Cardiac septum (tissue), 1 donor: Measurements from ENCODE around the gene ARPC5L. TPM values are rescaled to one million over a fixed set of nuclear protein-coding genes. Genes with fewer than 3 reads are reported as not detected.
"Not testable (repeated sequence)": the region's sequence is repeated elsewhere in the genome, so short reads cannot be mapped to it uniquely, and the experiment has no call there.

Source experiments
- DNase-seq: peaks from one replicate; pipeline ENCODE4 v3.0.0-alpha.2; 2020; ENCODE audit warnings: low spot score
- intact Hi-C: fragments of 100-400 bp; cut with DNase I; formaldehyde crosslinking; loops from one replicate; pipeline ENCODE4 v1.14.0; 2022
- long read RNA-seq: library from polyadenylated mRNA; unstranded; transcript quantifications from one replicate; pipeline ENCODE4 v2.0.0, GENCODE V29; 2021
- total RNA-seq: library from RNA; stranded (reverse); fragmentation: NEBNext Ultra II Directional; extraction: Animal tissue kit (Norgen Biotek cat#: 25700); gene quantifications from one replicate; pipeline ENCODE4 v1.2.1, GENCODE V29; 2021
- donor health status: DM: no; HTN: no; CAD: no.

Gene ARPC5L
- 53.8 TPM for total RNA-seq
- long read RNA-seq, transcript ARPC5L-201 (4 exons, 1,325 nt), result major isoform, 141 of 148 reads
- long read RNA-seq, partial matches to known transcripts, result 6 of 148 reads
- long read RNA-seq, other reads (novel, unspliced or antisense), result 1 of 148 reads

GRCh38 chr9:124861342-124862229 lies at the start of gene ARPC5L, which contains the start of gene RPL35:
Gene ARPC5L (plus strand): TSS chr9:124862130. CDS start chr9:124869291, 7,161 bp downstream.
Gene RPL35 (minus strand): TSS chr9:124861957. CDS start chr9:124861912, 45 bp downstream.
- DNase-seq, result peak; percentile 99
- intact Hi-C loops, result no loop called here

DNA sequence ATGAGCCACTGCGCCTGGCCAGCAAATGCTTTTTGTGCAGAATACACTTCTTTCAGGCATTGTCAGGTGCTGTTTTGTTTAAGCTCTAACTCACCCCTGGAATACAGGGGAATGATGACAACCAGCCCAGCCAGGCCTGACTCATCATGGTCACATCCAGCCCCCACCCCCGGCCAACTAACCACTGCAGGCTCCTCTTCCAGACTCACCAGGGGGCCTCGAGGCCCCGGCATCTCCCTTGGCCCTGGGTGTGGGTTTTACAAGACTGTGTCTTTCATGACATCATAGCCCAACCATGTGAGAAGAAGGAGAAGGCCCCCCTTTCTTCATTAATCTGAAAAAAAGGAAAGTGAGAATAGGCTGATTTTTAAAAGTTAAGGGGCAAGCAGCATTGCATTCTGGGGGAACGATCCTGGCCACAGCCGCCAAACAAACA lies 49.5 kb upstream of the ARPC5L start:
- intact Hi-C loops, result no loop called here
- no peak for DNase-seq

DNA sequence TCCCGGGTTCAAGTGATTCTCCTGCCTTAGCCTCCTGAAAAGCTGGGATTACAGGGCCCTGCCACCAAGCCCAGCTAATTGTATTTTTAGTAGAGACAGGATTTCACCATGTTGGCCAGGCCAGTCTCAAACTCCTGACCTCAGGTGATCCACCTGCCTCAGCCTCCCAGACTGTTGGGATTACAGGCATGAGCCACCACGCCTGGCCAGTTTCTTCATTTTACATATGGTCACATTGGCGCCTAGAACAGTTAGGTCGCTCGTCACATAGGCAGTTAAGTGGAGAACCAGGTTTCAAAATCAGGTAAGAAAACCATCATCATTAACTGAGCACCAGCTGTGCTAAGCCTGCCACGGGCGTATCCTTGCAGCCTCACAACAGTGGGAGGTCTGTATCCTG lies 48.9 kb upstream of the ARPC5L start:
- intact Hi-C loops, result no loop called here
- no peak for DNase-seq

DNA sequence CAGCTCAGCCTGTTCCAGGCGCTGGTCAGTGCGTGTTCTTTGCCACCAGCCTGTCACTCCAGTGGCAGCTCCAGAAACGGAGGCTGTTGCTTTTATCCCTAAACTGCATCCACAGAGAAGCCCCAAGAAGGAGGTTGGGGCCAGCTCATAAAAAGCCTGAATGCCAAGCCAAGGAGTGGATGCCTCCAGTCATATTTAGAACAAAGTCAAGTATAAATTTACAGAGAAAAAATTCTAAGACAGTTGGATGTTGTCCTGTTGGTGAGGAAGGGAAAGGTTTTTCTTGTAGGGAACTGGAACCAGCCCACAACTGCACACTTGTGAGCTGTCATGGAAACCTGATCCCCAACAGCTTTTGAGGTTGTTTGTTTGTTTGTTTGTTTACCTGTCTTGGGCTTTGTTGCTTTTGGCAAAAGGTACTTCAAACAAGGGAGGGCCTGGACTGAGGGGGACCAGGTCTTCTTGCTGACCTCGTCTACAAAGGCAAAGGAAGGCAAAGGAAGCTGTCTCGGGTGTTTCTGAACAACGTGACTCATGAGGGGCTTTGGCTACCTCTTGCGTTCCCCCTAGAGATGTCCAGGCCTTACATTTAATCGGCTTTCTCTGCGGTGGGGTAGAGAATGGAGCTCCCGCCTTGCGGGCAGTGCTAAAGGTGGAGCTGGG lies 48.3 kb upstream of the ARPC5L start:
- intact Hi-C loops, result no loop called here
- no peak for DNase-seq

DNA sequence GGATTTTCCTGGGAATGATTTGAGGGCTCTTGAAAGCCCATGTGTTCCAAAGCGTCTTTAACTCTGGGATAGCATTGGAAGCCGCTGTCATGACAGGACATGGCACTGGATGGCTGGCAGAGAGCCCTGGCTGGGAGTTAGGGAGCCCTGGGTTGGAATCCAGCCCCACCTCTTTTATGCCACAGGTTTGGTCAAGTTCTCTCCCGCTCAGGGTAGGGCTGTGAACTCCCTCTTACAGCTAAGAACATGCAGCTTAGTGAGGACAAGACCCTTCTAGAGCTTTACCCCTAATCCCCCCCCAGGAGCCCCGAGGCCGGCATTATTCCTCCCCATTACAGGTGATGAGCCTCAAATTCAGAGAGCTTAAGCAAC lies 47.8 kb upstream of the ARPC5L start:
- no peak for DNase-seq
- intact Hi-C loops, result no loop called here

DNA sequence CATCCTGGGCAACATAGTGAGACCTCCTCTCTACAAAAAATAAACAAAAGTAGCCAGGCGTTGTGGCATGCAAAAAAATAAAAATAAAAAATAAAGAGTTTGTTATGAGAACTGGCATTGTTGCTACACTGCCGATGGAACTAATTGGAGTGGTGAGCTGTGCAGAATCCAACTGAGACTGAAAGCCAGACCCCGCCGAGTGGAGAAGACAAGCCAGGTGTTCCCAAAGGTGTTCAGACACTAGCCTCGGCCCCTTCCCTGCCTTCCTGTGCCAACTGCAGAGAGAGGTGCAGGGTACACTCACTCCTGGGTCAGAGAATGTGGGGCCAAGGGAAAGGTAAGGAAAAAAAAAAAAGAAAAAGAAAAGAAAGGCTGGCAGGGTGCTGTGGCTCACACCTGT lies 46.3 kb upstream of the ARPC5L start:
- DNase-seq, result no peak
- intact Hi-C loops, result no loop called here

GRCh38 chr9:124818431-124819281 lies 43.3 kb upstream of the ARPC5L start:
- no peak for DNase-seq
- intact Hi-C loops, result no loop called here

DNA sequence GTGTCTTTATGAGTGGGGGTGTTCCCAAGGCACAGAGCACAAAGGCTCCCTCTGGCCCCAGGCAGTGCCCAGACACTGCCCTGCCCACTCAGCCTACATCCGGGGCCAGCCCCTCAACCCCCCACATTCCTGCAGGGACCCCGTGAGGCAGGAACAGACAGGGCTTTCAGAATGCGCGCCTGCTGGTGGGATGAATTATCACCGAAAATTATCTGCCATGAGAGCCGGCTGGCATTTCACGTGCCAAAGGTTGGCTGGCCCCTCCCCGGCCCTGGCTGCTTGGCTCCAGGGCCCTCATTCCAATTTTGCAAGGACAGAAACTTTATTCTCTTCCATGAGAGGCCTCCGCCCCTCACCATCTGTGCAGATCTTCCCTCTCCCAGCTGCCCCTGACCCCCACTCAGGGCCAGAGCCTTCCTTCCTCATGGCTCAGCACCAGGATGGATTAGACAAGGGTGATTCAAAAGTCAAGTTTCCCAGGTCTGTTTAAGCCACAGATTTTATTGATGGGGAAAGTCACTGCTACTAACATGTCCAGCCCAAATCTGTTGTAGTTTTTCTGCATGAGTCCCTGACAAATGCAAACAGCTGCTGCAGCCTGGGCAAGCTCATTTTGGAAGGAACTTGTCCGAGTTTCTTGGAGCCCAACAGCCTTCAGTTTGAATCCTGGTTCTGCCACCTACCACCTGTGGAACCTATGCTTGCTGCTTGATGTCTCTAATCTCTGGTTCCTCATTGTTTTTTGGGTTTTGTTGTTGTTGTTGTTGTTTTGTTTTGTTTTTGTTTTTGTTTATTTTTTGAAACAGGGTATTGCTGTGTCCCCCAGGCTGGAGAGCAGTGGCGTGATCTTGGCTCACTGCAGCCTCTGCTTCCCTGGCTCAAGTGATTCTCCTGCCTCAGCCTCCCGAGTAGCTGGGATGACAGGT lies 41.0 kb upstream of the ARPC5L start:
- DNase-seq, result no peak
- intact Hi-C loops, result no loop called here

DNA sequence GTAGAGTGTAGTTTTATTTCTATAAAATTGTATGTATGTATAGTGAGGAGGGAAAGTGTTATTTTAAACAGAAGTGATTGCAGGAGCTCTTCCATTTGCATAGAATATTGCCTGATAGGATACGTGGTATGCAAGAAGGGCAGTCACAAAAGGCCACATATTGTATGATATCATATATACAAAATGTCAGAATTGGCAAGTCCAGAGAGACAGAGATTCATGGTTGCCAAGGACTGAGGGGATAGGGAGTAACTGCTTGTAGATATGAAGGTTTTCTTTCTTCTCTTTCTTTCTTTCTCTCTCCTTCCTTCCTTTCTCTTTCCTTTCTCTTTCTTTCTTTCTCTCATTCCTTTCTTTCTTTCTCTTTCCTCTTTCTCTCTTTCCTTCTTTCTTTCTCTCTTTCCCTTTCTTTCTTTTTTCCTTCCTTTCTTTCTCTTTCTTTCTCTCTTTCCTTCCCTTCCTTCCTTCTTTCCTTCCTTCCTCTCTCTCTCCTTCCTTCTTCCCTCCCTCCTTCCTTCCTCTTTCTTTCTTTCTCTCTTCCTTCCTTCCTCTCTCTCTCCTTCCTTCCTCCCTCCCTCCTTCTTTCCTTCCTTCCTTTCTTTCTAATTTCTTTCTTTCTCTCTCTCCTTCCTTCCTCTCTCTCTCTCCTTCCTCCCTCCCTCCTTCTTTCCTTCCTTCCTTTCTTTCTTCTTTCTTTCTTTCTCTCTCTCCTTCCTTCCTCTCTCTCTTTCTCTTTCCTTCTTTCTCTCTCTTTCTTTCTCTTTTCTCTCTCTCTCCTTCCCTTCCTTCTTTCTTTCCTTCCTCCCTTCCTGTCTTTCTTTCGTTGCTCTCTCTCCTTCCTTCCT lies 33.2 kb upstream of the ARPC5L start:
- intact Hi-C loops, result no loop called here
- DNase-seq, result no peak

- DNase-seq, result no peak
- intact Hi-C loops, result no loop called here
These were observed 32.6 kb upstream of the ARPC5L start for GRCh38 chr9:124829334-124829669.

DNA sequence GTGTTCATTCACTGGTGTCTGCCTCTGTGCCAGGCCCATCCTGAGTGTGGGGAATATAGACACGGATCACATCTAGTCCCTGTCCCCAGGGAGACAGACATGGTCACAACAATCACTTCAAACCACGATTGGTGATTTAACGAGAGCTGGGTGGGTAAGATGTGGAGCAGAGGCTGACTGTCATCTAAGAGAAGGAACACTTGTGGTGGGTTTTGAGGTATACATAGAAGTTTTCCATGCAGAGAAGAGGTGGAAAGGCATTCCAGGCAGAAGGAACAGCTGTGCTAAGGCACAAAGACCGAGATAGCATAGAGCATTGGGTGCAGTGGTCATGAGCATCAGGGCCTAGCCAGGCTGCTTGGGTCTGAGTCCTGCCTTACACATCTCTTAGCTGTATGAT lies 31.3 kb upstream of the ARPC5L start:
- DNase-seq, result no peak
- intact Hi-C loops, result loop anchor here (5.0 kb wide), 1 partner anchor 53 kb away; the partner anchor contains the start of gene OLFML2A

GRCh38 chr9:124831642-124832364 lies 30.1 kb upstream of the ARPC5L start:
- peak; percentile 91 for DNase-seq
- intact Hi-C loops, result loop anchor here (5.0 kb wide), 1 partner anchor 55 kb away; the partner anchor contains the start of gene OLFML2A

DNA sequence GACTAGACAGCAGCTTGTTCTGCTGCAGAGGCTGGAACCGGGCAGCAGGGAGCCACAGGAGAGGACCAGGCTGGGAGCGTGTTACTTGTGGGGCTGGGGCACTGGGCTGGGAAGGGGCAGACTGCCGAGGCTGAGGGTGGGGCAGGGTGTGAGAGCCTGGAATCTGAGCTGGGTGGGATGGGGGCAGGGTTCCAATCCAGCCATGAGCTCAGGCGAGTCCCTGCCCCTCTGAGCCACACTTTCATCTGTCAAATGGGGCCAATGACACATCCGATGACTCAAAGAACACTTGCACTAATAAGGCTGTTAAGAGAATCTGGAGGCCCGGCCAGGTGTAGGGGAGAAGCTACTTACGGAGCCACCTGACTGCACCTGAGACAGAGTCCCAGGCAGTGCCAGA lies 27.3 kb upstream of the ARPC5L start:
- intact Hi-C loops, result loop anchor here (5.0 kb wide), 1 partner anchor 57 kb away; the partner anchor contains the start of gene OLFML2A
- DNase-seq, result no peak

DNA sequence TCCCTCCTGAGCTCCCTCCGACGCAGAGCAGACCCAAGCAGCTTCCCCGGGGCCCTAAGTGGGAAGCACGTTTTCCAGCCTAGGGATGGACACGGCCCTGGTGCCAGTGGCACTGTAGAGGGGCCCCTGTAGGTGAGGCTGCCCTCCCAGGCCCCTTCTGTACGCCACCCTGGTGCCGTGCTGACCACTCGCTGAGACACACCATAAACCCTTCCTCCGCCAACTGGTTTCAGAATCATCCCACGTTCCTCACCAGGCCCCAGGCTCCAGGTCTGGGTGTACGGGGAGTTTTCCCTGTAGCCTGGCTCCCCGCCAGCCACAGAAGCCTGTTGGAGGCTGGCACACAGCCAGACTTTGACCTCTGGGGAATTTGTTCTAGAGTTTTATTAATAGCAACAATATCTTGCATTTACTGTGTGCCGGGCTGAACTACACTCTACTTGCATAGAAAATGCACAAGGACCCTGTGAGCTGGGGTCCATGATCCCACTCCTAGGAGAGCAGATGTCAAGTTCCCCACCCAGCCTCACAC lies 26.8 kb upstream of the ARPC5L start:
- intact Hi-C loops, result no loop called here
- peak; percentile 88 for DNase-seq

GRCh38 chr9:124838132-124838531 lies 23.8 kb upstream of the ARPC5L start:
- intact Hi-C loops, DNase-seq: not testable (repeated sequence)

GRCh38 chr9:124838567-124839275 lies 23.2 kb upstream of the ARPC5L start:
- DNase-seq, result not testable (repeated sequence)

More at GRCh38 chr9:124838567-124839275, 23.2 kb upstream of the ARPC5L start:
- intact Hi-C loops, result not testable (repeated sequence)
